GM18526 (cell line): ENCODE results near the gene SLC35E4.

Source experiments
- POLR2A ChIP-seq: IDR thresholded peaks from 3 replicates; pipeline ENCODE4 v1.6.1; 2011; ENCODE audit not compliant: insufficient read length; ENCODE audit errors: extremely low read depth

The SLC35E4 gene

GRCh38 chr22:30637701-30638114, 2.1 kb downstream of the SLC35E4 start:
- TF ChIP-seq POLR2A, result no peak

GRCh38 chr22:30640361-30640760, 4.8 kb downstream of the SLC35E4 start:
- no peak for TF ChIP-seq POLR2A

- no peak for TF ChIP-seq POLR2A
Observed at GRCh38 chr22:30640839-30641430, 5.4 kb downstream of the SLC35E4 start.

- TF ChIP-seq POLR2A, result no peak
Observed at GRCh38 chr22:30643055-30643875, 7.7 kb downstream of the SLC35E4 start.

- no peak for TF ChIP-seq POLR2A
Observed at GRCh38 chr22:30646518-30647160, 11.1 kb downstream of the SLC35E4 start.

- no peak for TF ChIP-seq POLR2A
Observed at GRCh38 chr22:30647536-30647935, 12.0 kb downstream of the SLC35E4 start.

- no peak for TF ChIP-seq POLR2A
Observed at GRCh38 chr22:30648825-30649224, 13.2 kb downstream of the SLC35E4 start.

GRCh38 chr22:30649430-30650007, 13.9 kb downstream of the SLC35E4 start:
- no peak for TF ChIP-seq POLR2A

- no peak for TF ChIP-seq POLR2A
Observed at GRCh38 chr22:30650508-30651116, 15.0 kb downstream of the SLC35E4 start.

- no peak for TF ChIP-seq POLR2A
Observed at GRCh38 chr22:30652852-30653251, 17.3 kb downstream of the SLC35E4 start.

GRCh38 chr22:30654361-30654760, 18.8 kb downstream of the SLC35E4 start:
- TF ChIP-seq POLR2A, result no peak

GRCh38 chr22:30655532-30655931, 20.0 kb downstream of the SLC35E4 start:
- no peak for TF ChIP-seq POLR2A

- no peak for TF ChIP-seq POLR2A
Observed at GRCh38 chr22:30662040-30662439, 26.5 kb downstream of the SLC35E4 start.

- TF ChIP-seq POLR2A, result no peak
Observed at GRCh38 chr22:30664798-30665197, 29.2 kb downstream of the SLC35E4 start.

- TF ChIP-seq POLR2A, result no peak
Observed at GRCh38 chr22:30665266-30665665, 29.7 kb downstream of the SLC35E4 start.
